ENCODE data around the gene SELENOO.
A peak's percentile ranks its signal among the peaks of the same experiment; 100 is the strongest.
"Not testable (repeated sequence)": the region's sequence is repeated elsewhere in the genome, so short reads cannot be mapped to it uniquely, and the experiment has no call there.

Gene SELENOO

GRCh38 chr22:50200461-50201190 is at the start of gene SELENOO:
Gene SELENOO, plus strand, starts transcription at chr22:50201011. Its CDS starts 26 bp downstream, at chr22:50201037.
- DNase-seq: peak; percentile 94

GRCh38 chr22:50151571-50152537 is 49.0 kb upstream of the SELENOO start:
- no peak for DNase-seq

- DNase-seq: no peak
These were observed 47.6 kb upstream of the SELENOO start for GRCh38 chr22:50153056-50153755.

GRCh38 chr22:50153756-50154140 is 47.1 kb upstream of the SELENOO start:
- no peak for DNase-seq

GRCh38 chr22:50157709-50158375 is 43.0 kb upstream of the SELENOO start:
- no peak for DNase-seq

GRCh38 chr22:50160947-50161346 is 39.9 kb upstream of the SELENOO start:
- no peak for DNase-seq

GRCh38 chr22:50161508-50162390 is 39.1 kb upstream of the SELENOO start:
- no peak for DNase-seq

- no peak for DNase-seq
These were observed 38.3 kb upstream of the SELENOO start for GRCh38 chr22:50162391-50162956.

GRCh38 chr22:50165436-50166123 is 35.2 kb upstream of the SELENOO start:
- no peak for DNase-seq

- DNase-seq: no peak
These were observed 32.9 kb upstream of the SELENOO start for GRCh38 chr22:50167689-50168489.

GRCh38 chr22:50168490-50169180 is 32.2 kb upstream of the SELENOO start:
- DNase-seq: not testable (repeated sequence)

GRCh38 chr22:50169181-50169759 is 31.5 kb upstream of the SELENOO start:
- no peak for DNase-seq

GRCh38 chr22:50169774-50170341 is 31.0 kb upstream of the SELENOO start:
- DNase-seq: peak; percentile 70

- DNase-seq: no peak
These were observed 30.1 kb upstream of the SELENOO start, which contains the start of gene PANX2 for GRCh38 chr22:50170453-50171318. Gene PANX2, plus strand, starts transcription at chr22:50170731. Its CDS starts 0 bp downstream, at chr22:50170731.

- no peak for DNase-seq
These were observed 29.4 kb upstream of the SELENOO start for GRCh38 chr22:50171319-50171964.

GRCh38 chr22:50171965-50172421 is 28.8 kb upstream of the SELENOO start:
- no peak for DNase-seq

Measured in stimulated activated CD8-positive, alpha-beta memory T cell treated with anti-CD3 and anti-CD28 coated beads, Interleukin-4, amount 100 ng/mL, for 48 hours (primary cell).